A673 (cell line): ENCODE measurements around the gene CORO2A. TPM values are rescaled to one million over a fixed set of nuclear protein-coding genes. Genes with fewer than 3 reads are reported as not detected.

Source experiments
- BruUV-seq: library from RNA; stranded (reverse); fragments of 400-500 nt; replicated peaks from 2 replicates; lab custom pipeline; 2021; lab: Mats Ljungman, UMichigan
- CTCF ChIA-PET: fragments of 300-600 bp; sonication (Branson Sonifier 250); formaldehyde crosslinking; loops from one replicate; lab custom pipeline; 2022; ENCODE audit warnings: antibody characterized with exemption; lab: Charles Lee
- POLR2A ChIA-PET: fragments of 300-600 bp; sonication (Branson Sonifier 250); formaldehyde crosslinking; loops from one replicate; lab custom pipeline; 2022; ENCODE audit warnings: antibody characterized with exemption; ENCODE audit not compliant: low non-redundant PET; lab: Charles Lee
- DNase-seq: peaks from one replicate; pipeline ENCODE4 v3.0.0-alpha.2; 2015; ENCODE audit warnings: low spot score
- H3K27ac ChIP-seq: fragments of 200-600 bp; sonication (generic); 2 replicates; pipeline ENCODE4 v1.5.1; 2016; ENCODE audit warnings: mixed run types, low read depth, mild to moderate bottlenecking, mixed read lengths, antibody characterized with exemption, low read length; ENCODE audit not compliant: poor library complexity, severe bottlenecking
- H3K27me3 ChIP-seq: fragments of 200-600 bp; sonication (generic); replicated peaks from 2 replicates; pipeline ENCODE4 v1.6.1; 2017; ENCODE audit warnings: mixed run types, low read depth, mild to moderate bottlenecking, mixed read lengths, antibody characterized with exemption, low read length; ENCODE audit not compliant: insufficient read depth, poor library complexity
- H3K36me3 ChIP-seq: fragments of 200-600 bp; sonication (generic); 2 replicates; pipeline ENCODE4 v1.6.1; 2016; ENCODE audit warnings: mixed run types, mild to moderate bottlenecking, mixed read lengths, antibody characterized with exemption, low read length; ENCODE audit not compliant: insufficient read depth, poor library complexity, severe bottlenecking
- H3K4me1 ChIP-seq: fragments of 200-600 bp; sonication (generic); 2 replicates; pipeline ENCODE4 v1.6.1; 2017; ENCODE audit warnings: mixed run types, mild to moderate bottlenecking, mixed read lengths, antibody characterized with exemption, low read length; ENCODE audit not compliant: insufficient read depth, poor library complexity, severe bottlenecking
- H3K4me3 ChIP-seq: fragments of 200-600 bp; sonication (generic); 2 replicates; pipeline ENCODE4 v1.5.1; 2016; ENCODE audit warnings: low read depth, mixed run types, mild to moderate bottlenecking, mixed read lengths, low read length; ENCODE audit not compliant: poor library complexity, severe bottlenecking
- H3K9me3 ChIP-seq: fragments of 200-600 bp; sonication (generic); 2 replicates; pipeline ENCODE4 v1.6.1; 2016; ENCODE audit warnings: mixed run types, low read depth, mild to moderate bottlenecking, mixed read lengths, antibody characterized with exemption, low read length; ENCODE audit not compliant: poor library complexity, severe bottlenecking
- EZH2 ChIP-seq: fragments of 200-600 bp; sonication (generic); IDR thresholded peaks from 2 replicates; pipeline ENCODE4 v1.6.1; 2017; ENCODE audit warnings: borderline replicate concordance, low read depth, mild to moderate bottlenecking, mixed read lengths, antibody characterized with exemption, low read length; ENCODE audit not compliant: poor library complexity, severe bottlenecking
- intact Hi-C: fragments of 100-400 bp; cut with micrococcal nuclease; formaldehyde crosslinking; loops from one replicate; pipeline ENCODE4 v1.10.0; 2022; ENCODE audit not compliant: unreplicated experiment
- total RNA-seq: library from RNA; stranded (reverse); gene quantifications from 2 replicates; pipeline ENCODE4 v1.2.3, GENCODE V29; 2021
- TF ChIP-seq, protein P1 (sequence below): fragments of 300-800, 200-600 bp; sonication (generic); conservative IDR thresholded peaks from 2 replicates; pipeline ENCODE4 v1.5.1; 2017; ENCODE audit warnings: low read depth, mild to moderate bottlenecking, antibody characterized with exemption, low read length, moderate library complexity, mixed read lengths

The CORO2A gene
- total RNA-seq, 1 experiment from 2014 or later, result 0.52 TPM

DNA sequence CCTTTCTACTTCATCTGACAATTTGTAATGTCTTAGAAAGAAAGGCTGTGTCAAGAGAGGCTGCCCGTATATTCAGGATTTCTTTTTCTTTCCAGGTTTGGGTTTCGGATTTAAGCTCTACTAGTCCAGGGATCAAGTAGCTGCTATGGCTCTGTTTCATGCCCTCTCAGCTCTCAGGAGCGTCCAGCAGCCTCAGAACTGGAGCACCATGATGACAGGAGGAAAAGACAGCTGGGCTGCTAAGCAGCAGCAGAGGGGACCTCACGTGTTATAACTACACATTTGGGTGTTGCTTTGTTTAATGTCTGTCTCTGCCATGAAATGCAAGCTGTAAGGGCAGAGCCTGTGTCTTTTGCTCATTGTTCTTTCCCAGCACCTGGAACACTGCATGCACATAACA, 34.5 kb upstream of the CORO2A start:
- TF ChIP-seq EZH2, result no peak
- TF ChIP-seq, protein P1, sequence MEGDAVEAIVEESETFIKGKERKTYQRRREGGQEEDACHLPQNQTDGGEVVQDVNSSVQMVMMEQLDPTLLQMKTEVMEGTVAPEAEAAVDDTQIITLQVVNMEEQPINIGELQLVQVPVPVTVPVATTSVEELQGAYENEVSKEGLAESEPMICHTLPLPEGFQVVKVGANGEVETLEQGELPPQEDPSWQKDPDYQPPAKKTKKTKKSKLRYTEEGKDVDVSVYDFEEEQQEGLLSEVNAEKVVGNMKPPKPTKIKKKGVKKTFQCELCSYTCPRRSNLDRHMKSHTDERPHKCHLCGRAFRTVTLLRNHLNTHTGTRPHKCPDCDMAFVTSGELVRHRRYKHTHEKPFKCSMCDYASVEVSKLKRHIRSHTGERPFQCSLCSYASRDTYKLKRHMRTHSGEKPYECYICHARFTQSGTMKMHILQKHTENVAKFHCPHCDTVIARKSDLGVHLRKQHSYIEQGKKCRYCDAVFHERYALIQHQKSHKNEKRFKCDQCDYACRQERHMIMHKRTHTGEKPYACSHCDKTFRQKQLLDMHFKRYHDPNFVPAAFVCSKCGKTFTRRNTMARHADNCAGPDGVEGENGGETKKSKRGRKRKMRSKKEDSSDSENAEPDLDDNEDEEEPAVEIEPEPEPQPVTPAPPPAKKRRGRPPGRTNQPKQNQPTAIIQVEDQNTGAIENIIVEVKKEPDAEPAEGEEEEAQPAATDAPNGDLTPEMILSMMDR, result no peak
- CTCF ChIA-PET, result interaction anchor here (0.7 kb wide), 1 partner anchor 732 kb away, joined by 7 read pairs; no protein-coding TSS in a partner anchor
- no TSS peak for BruUV-seq
- DNase-seq, result no peak
- no peaks in the 10 kb centered on the region for H3K9me3 ChIP-seq
- no peak overlapping the region for H3K4me3 ChIP-seq
- intact Hi-C loops, result no loop called here
- POLR2A ChIA-PET, result no interaction called here
- peaks cover 16% of the 10 kb centered on the region for H3K4me1 ChIP-seq
- H3K27me3 ChIP-seq, result no peaks in the 10 kb centered on the region
- no peak overlapping the region for H3K27ac ChIP-seq
- H3K36me3 ChIP-seq, result no peaks in the 10 kb centered on the region

DNA sequence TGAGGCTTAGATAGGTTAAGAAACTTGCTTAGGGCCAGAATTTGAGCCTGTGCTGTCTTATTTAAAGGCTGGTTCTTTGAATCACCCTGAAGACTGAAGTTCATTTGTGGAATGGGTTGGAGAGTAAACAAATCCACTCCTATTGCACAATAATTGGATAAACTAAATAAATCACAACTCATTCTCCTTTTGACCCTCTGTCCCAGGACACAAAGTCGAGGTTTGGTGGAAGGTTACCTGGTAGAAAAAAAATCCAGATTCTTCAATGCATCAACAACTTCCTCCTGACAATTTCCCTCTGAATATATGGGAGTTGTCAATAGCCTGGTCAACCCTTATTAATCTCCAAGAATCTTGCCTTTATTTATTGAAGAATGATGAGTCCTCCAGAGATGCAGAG, 34.1 kb upstream of the CORO2A start:
- no peak for DNase-seq
- H3K4me3 ChIP-seq, result no peak overlapping the region
- no peaks in the 10 kb centered on the region for H3K27me3 ChIP-seq
- H3K27ac ChIP-seq, result no peak overlapping the region
- H3K9me3 ChIP-seq, result no peaks in the 10 kb centered on the region
- peaks cover 17% of the 10 kb centered on the region for H3K4me1 ChIP-seq
- H3K36me3 ChIP-seq, result no peaks in the 10 kb centered on the region
- ChIA-PET CTCF (no interaction called here), POLR2A (no interaction called here)
- intact Hi-C loops, result no loop called here
- TF ChIP-seq, protein P1, result no peak
- no peak for TF ChIP-seq EZH2
- BruUV-seq, result no TSS peak

DNA sequence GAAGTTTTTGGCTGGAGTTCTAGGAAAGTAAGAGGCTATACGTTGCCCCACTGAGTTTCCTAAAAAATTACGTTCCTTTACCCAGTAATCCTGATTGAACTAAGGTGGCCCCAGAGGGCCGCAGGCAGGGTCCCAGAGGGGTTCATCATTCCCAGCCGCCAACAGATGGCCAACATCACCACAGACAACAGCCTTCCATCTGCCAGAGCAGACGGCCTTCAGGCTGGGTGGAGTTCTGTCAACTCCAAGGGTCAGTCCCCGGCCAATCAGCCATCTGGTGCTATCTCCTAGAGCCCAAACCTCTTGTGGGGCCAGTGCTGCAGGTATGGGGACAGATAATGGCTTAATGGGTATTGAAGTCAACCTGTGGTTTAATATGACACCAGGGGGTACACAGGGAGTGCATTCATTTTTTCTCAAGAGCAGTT, 32.6 kb upstream of the CORO2A start:
- Histone ChIP-seq H3K27ac (no peak overlapping the region), H3K9me3 (no peaks in the 10 kb centered on the region), H3K27me3 (no peaks in the 10 kb centered on the region), H3K36me3 (no peaks in the 10 kb centered on the region), H3K4me1 (peaks cover 17% of the 10 kb centered on the region), H3K4me3 (no peak overlapping the region)
- intact Hi-C loops, result no loop called here
- ChIA-PET POLR2A (no interaction called here), CTCF (no interaction called here)
- no TSS peak for BruUV-seq
- TF ChIP-seq, protein P1, result no peak
- no peak for TF ChIP-seq EZH2
- DNase-seq, result no peak
